OCI-LY7 (cell line): Measurements from ENCODE around the gene KCNT1.

Experiments used
- CTCF ChIP-seq: fragments of 200-600 bp; sonication (generic); conservative IDR thresholded peaks from 2 replicates; pipeline ENCODE4 v1.5.1; 2014; ENCODE audit warnings: mild to moderate bottlenecking, antibody characterized with exemption, low read length, moderate library complexity, mixed read lengths
- EZH2phosphoT487 ChIP-seq: fragments of 200-600 bp; sonication (generic); IDR thresholded peaks from 2 replicates; pipeline ENCODE4 v1.6.1; 2018; ENCODE audit warnings: low read depth, borderline replicate concordance, mild to moderate bottlenecking, mixed run types, antibody characterized with exemption, low read length, moderate library complexity, mixed read lengths

- TF ChIP-seq CTCF (no peak), EZH2phosphoT487 (no peak)
Measured at GRCh38 chr9:135811801-135812200, 109.8 kb downstream of the KCNT1 start.
